ENCODE measurements around the gene PDE1C. TPM values are rescaled to one million over a fixed set of nuclear protein-coding genes. Genes with fewer than 3 reads are reported as not detected.
A peak's percentile ranks its signal among the peaks of the same experiment; 100 is the strongest.

The PDE1C gene
- total and polyA plus RNA-seq, 8 donors, result 1.2 to 4.2 (median 2.2) TPM

DNA sequence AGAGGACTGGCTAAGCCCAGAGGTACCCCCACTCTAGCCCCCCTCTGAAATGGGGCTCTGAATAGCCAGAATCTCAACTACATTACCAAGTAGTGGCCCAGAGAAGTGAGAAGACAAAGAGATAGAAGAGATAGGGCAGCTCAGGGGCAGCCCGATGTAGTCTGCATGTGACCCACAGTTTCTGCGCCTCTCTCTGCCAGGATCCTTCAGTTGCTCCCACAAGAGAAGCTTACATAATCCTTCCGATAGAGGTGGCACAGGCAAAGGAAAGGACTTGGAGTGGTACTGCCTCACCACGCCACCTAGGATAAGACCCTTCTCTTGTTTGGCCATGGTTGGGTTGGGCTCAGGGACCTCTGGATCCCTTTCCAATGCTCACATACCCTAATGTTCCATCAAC is 5.4 kb upstream of the PDE1C start:
- H3K4me1 ChIP-seq, result no peaks in the 10 kb centered on the region
- H3K27ac ChIP-seq, result no peak overlapping the region
- 88 to 94% methylated on average over 4 of the region's 4 CpGs for WGBS, 2 donors
- H3K36me3 ChIP-seq, result no peaks in the 10 kb centered on the region
- DNase-seq, result no peak
- no peak for ATAC-seq
- FAIRE-seq, result no peak
- H3K4me3 ChIP-seq, result no peak overlapping the region
- H3K9me3 ChIP-seq, result no peaks in the 10 kb centered on the region
- TF ChIP-seq CTCF (IDR thresholded peaks at IDR 0.05), result no peak
- no peaks in the 10 kb centered on the region for H3K27me3 ChIP-seq
- intact Hi-C loops (cut with DNase I), result no loop called here

DNA sequence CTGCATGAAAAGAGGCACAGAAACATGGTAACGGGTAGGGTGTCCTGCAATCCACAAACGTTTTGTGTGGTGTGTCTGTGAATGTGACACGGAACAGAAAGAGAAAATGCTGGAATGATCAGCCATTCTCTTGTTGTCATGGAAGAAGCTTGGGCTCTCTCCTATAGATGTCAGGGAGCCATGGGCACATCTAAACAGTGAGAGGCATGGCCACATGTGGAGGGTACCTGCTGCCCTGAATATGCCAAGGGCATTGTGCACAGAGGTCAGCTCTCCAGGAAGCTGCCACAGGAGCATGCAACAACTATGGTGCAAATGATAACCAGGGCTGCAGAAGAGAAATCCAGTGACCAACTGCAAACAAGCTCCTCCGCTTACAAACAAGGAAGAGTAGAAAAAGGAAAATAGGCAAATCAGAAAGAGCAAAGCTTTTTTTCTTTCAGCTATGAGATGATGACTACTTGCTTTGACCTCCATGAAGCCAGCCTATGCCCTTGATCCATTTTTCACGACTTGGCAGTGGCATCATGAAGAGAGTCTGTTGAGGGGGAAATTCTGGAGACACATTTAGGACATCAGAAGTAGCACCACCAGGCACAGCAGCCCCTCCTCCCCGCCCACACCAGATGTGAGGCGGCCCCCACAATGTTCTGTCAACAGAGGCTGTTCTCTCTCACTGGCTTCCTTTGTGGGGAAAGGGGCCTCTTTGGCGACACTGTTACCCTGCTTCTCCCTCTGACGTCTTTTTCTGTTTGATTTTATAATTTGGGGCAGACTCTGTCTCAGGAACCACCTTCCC is 4.8 kb upstream of the PDE1C start:
- FAIRE-seq (no peak), ATAC-seq (no peak), DNase-seq (no peak)
- H3K36me3 ChIP-seq, result no peaks in the 10 kb centered on the region
- intact Hi-C loops (cut with DNase I), result no loop called here
- H3K27me3 ChIP-seq, result no peaks in the 10 kb centered on the region
- no peaks in the 10 kb centered on the region for H3K4me1 ChIP-seq
- no peaks in the 10 kb centered on the region for H3K9me3 ChIP-seq
- no peak for TF ChIP-seq CTCF (IDR thresholded peaks at IDR 0.05)
- no peak overlapping the region for H3K27ac ChIP-seq
- WGBS, 2 donors, result 55 to 63% methylated on average over 9 of the region's 9 CpGs
- no peak overlapping the region for H3K4me3 ChIP-seq

DNA sequence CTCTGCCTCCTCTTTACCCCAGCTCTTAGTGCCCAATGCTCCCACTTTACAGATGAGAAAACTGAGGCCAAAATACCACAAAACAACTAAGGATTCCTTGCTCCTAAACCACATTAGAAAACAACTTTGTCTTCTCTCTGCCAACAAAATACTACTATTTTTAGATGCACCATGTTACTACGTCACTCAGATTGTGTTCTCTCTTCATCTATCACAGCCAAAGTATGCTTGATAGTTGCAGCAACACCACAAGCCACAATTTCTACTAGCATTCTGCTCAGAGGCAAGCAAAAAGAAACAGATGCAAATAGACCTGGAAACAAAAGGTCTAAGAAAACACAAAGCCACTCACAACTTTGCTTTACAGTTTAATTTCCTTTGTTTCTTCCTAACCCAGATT is 3.3 kb upstream of the PDE1C start:
- H3K27ac ChIP-seq, result no peak overlapping the region
- H3K4me3 ChIP-seq, result no peak overlapping the region
- H3K4me1 ChIP-seq, result no peaks in the 10 kb centered on the region
- no peak for TF ChIP-seq CTCF (IDR thresholded peaks at IDR 0.05)
- 74 to 91% methylated on average over 1 of the region's 1 CpG for WGBS, 2 donors
- DNase-seq, result no peak
- H3K27me3 ChIP-seq, result no peaks in the 10 kb centered on the region
- no peaks in the 10 kb centered on the region for H3K36me3 ChIP-seq
- intact Hi-C loops (cut with DNase I), result no loop called here
- no peak for ATAC-seq
- FAIRE-seq, result no peak
- H3K9me3 ChIP-seq, result no peaks in the 10 kb centered on the region

DNA sequence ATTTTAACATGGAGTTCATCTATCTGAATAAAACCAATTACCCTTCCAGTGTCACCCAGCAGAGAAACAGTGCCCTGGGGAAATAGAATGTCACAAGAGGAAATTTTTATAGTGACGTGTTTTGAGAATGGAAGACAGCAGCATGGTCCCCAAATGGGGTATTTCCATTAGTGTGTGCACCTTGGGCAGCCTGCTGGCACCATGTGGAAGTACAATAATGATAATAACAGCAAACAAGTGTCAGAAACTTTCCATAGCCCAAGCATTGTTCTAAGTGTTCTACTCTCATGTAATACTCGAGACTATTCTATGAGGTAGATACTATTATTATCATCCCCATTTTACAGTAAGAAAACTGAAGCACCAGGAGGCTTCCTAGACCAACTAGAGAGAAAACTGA is 2.2 kb upstream of the PDE1C start:
- H3K36me3 ChIP-seq, result no peaks in the 10 kb centered on the region
- FAIRE-seq (no peak), DNase-seq (no peak), ATAC-seq (no peak)
- no peaks in the 10 kb centered on the region for H3K4me1 ChIP-seq
- TF ChIP-seq CTCF (IDR thresholded peaks at IDR 0.05), result no peak
- WGBS, 2 donors, result 61 to 72% methylated on average over 2 of the region's 2 CpGs
- H3K27me3 ChIP-seq, result no peaks in the 10 kb centered on the region
- no peak overlapping the region for H3K4me3 ChIP-seq
- intact Hi-C loops (cut with DNase I), result no loop called here
- H3K9me3 ChIP-seq, result no peaks in the 10 kb centered on the region
- no peak overlapping the region for H3K27ac ChIP-seq

DNA sequence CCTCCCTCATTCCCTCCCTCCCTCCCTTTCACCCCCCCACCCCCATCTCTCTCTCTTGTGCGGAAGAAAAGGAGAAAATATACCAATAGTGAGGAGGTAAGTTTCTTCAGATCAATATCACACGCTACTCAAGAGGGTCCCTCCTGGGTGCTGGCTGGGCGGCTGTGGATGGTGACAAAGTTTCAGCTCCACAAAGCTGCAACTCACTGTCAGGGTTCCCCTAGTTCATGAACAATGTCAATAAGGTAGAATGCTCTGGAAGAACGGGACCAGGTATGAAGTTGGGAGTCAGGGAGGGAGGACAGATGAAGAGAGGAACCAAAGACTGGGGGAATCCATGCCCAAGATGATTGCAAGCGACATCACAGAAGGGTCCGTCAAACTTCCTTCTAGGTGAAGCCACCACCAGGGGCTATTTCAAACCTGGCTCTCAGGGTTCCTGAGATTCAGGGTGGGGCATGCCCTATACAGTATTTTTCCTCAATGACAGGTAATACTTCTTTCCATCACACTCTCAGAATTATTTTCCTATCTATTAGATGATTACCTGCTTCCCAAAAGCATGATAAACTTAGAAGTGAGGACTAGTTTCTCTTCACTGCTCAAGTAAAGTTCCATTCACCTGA is 1.4 kb upstream of the PDE1C start:
- no peak for TF ChIP-seq CTCF (IDR thresholded peaks at IDR 0.05)
- ATAC-seq (no peak), FAIRE-seq (no peak), DNase-seq (no peak)
- Histone ChIP-seq H3K36me3 (no peaks in the 10 kb centered on the region), H3K9me3 (no peaks in the 10 kb centered on the region), H3K27ac (no peak overlapping the region), H3K4me3 (peak overlapping the region in 2 of 4 donors; percentile 36 to 56), H3K4me1 (no peaks in the 10 kb centered on the region), H3K27me3 (no peaks in the 10 kb centered on the region)
- WGBS, 2 donors, result 41 to 42% methylated on average over 6 of the region's 6 CpGs
- intact Hi-C loops (cut with DNase I), result no loop called here

Measured in pancreas (tissue), 10 donors.